Choroid plexus epithelial cell (primary cell): ENCODE results near the gene FGF12.

Experiments
- DNase-seq: peaks from one replicate; pipeline ENCODE4 v3.0.0-alpha.2; 2010; ENCODE audit warnings: low read depth
- H3K4me3 ChIP-seq: 2 replicates; pipeline ENCODE4 v1.5.1; 2011; ENCODE audit warnings: low read depth, mild to moderate bottlenecking, control low read depth, low read length, moderate library complexity
- TF ChIP-seq, protein P1 (sequence below): conservative IDR thresholded peaks from 2 replicates; pipeline ENCODE4 v1.5.1; 2011; ENCODE audit warnings: low read depth, mild to moderate bottlenecking, control low read depth, inconsistent platforms, low read length, moderate library complexity

The FGF12 gene

DNA sequence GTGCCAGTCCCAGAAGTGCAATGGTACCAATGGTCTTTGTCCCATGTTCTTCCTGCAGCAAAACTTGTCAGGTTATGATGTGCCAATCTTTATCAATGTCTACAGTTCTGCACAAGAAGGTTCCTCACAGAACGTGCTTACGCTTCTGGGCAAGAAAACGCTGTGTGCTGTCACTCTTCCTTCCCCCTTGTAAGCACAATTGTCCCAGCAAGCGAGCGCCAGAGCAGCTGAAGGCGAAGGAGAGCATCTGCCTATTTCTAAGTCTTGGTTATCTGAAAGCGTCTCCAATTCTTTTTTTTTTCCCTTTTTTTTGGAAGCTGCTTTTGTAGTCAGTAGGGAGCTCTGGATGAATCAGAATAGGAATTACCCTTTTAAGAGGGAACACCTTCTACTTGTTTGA, 514.4 kb downstream of the FGF12 start:
- no peak overlapping the region for H3K4me3 ChIP-seq
- TF ChIP-seq, protein P1, sequence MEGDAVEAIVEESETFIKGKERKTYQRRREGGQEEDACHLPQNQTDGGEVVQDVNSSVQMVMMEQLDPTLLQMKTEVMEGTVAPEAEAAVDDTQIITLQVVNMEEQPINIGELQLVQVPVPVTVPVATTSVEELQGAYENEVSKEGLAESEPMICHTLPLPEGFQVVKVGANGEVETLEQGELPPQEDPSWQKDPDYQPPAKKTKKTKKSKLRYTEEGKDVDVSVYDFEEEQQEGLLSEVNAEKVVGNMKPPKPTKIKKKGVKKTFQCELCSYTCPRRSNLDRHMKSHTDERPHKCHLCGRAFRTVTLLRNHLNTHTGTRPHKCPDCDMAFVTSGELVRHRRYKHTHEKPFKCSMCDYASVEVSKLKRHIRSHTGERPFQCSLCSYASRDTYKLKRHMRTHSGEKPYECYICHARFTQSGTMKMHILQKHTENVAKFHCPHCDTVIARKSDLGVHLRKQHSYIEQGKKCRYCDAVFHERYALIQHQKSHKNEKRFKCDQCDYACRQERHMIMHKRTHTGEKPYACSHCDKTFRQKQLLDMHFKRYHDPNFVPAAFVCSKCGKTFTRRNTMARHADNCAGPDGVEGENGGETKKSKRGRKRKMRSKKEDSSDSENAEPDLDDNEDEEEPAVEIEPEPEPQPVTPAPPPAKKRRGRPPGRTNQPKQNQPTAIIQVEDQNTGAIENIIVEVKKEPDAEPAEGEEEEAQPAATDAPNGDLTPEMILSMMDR = no peak
- no peak for DNase-seq

DNA sequence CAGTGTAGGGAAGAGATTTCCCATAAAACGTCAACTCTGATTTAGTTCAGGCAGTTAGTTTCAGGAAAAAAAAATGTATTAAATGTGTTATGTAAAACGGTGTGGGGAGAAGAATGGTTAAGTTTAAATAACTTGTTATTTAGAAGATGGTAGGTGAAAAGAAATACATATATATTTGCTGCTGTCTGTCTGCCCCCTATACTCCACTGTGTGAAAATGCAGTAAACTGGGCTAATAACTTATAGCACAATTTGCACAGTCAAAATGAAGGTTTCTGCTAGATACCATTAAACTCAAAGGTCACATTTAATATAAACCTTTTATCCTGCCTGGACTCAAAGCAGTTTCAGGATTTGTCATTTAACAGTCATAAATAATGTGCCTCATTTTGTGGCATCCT, 515.0 kb downstream of the FGF12 start:
- TF ChIP-seq, protein P1 = no peak
- no peak for DNase-seq
- H3K4me3 ChIP-seq = no peak overlapping the region

DNA sequence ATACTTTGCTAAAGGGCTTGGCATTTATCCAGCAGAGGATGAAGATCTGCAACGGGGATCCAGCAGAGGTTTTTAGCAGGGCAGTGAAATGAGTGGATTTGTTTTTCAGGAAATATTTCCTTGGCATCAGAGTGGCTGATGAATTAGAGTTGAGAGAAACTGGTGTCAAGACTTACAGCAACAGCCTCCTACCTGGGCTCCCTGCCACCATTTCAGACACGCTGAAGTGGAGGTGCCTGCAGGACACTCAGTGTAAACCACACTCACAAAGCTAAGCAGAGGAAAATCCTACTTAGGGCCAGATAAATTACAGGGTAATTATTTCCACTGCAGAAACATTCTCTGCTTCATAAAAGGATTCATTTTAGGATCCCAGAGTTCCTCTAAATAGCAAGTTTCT, 519.7 kb downstream of the FGF12 start:
- no peak for DNase-seq
- TF ChIP-seq, protein P1 = no peak
- H3K4me3 ChIP-seq = no peak overlapping the region

DNA sequence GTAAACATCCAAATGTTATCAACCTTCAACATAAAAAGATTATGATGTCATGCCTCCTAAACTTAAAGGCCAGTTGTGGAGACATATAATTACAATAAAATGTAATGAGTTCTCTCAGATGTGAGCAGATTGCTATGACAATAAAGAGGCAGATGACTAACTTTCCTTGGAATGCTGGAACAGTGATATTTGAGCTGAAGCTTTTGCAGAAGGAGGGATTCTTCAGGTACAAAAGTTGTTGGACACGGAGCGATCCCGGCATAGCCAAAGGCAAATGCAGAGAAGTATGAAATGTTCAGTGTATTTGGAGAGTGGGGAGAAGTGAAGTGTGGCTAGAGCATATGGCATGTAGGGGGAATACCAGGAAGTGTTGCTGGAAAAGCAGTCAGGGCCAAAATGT, 520.1 kb downstream of the FGF12 start:
- TF ChIP-seq, protein P1 = no peak
- DNase-seq = no peak
- no peak overlapping the region for H3K4me3 ChIP-seq

DNA sequence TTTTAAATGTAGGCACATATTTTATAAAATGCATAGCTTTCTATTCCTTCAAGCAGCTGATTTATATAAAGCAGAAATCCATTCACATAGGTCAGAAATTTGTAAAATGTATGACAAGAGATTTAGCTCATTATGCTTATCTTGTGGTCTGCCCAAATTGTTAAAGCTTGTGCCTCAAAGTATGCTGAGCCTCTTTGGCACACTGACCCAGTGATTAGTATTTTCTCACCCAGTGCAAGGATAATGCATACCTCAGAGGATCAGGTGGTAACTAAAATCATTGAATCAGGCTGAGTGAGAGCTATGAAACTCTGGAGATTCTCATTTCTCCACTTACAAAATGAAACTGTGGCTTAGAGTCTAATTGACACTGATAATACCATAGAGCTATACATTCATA, 533.3 kb downstream of the FGF12 start:
- no peak overlapping the region for H3K4me3 ChIP-seq
- TF ChIP-seq, protein P1 = no peak
- no peak for DNase-seq

DNA sequence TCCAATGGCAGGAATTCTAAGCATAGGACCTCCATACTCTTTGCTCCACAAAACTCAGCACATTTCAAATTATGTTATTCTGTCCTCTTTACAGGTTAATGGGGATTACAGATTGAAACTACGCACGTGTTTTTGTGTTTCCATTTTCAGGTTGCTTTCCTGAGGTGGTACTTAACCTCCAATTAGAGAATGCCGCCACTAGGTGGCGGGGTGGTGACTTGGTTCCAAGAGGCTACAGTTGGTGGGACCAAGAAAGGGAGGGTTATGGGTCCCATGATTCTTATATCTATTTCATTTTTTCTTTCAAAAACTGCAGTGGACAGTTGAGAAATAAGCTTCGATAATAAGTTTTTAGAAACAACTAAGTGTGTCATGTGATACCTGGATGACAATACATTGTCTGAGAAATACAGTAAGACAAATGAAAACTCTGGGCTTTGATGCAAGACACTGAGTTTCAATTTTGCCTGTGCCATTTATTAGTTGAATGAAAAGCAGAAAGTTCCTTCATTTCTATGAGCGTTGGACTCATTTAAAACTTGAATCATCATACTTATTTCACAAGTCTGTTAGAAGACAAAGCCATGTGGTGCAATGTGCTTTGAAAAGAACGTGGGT, 539.0 kb downstream of the FGF12 start:
- H3K4me3 ChIP-seq = no peak overlapping the region
- TF ChIP-seq, protein P1 = peak; percentile 65
- peak; percentile 54 for DNase-seq

DNA sequence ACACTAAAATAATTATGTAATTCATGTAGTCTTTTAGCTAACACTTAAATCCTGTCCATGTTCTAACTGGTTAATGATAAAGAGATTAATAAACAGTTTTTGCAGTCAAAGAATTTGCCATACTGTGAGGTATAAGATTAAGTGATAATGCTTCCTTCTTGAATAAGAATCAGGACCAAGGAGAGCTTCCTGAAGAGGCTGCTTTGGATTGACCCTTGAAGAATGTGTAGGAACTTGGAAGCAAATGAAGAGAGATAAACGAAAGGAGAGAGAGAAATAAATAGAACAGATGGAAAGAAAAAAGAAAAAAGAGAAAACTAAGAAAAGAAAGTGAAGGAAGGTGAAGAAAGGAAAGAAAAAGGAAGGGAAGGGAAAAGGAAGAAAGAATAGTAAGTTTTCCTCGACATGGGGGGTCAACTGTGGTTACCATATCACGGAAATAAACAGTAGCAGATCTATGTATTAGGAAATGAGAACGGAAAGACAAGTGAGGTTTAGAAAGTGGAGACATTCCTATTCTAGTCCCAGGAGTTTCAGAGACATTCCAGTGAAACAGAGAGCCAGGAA, 539.8 kb downstream of the FGF12 start:
- DNase-seq = no peak
- TF ChIP-seq, protein P1 = no peak
- no peak overlapping the region for H3K4me3 ChIP-seq
